HG03439 (cell line): ENCODE results near the gene OR4S2.
A peak's percentile ranks its signal among the peaks of the same experiment; 100 is the strongest.

Experiments
- ATAC-seq: cut with Tn5 transposase; IDR thresholded peaks from one replicate; pipeline ENCODE4 v1.9.1; 2021; ENCODE audit warnings: mild to moderate bottlenecking, moderate library complexity; ENCODE audit not compliant: unreplicated experiment

Gene OR4S2

DNA sequence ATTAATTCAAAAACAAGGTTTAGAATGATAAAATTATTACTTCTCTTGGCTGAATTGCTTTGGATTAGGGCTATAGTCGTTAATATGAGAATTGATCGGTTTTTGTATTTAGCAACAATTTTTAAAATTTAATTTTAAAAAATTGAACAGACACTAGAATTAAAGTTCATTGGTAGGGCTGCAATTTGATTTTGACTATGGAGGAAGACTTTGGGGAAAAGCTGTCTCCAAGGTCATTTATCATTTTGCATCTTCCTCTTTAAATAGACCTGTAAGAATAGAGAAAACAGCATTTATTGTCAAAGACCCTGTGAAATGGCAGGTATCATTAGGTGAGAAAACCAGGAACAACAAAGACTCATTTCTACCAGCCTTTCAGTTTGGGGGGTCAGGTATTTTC, at the start of gene OR4S2:
Gene OR4S2 (plus strand): TSS at position 301 of the 400 bp plus-strand sequence. CDS start 2,577 bp downstream, outside the sequence.
- ATAC-seq: no peak

DNA sequence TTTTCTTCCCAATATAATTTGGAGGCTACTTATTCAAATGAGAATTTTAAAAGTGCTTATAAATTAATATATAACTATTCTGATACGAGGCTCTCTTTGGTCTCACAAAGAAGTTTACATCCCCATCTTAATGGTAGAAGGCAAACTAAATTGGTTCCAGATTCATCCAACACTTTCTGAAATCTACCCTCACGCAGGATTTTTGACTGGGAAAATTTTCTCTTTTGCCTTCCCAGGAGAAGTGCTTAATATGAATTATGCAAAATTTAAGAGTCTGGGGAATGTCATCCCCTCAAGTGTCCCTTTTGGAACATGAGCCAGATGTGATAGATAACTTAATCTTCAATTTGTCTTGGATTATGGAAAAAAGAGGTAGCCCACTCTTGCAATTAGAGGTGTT, 40.6 kb upstream of the OR4S2 start, which contains the start of gene OR4C11:
Gene OR4C11 (minus strand): TSS at position 101 of the 400 bp plus-strand sequence. CDS start 3,272 bp downstream, outside the sequence.
- no peak for ATAC-seq

DNA sequence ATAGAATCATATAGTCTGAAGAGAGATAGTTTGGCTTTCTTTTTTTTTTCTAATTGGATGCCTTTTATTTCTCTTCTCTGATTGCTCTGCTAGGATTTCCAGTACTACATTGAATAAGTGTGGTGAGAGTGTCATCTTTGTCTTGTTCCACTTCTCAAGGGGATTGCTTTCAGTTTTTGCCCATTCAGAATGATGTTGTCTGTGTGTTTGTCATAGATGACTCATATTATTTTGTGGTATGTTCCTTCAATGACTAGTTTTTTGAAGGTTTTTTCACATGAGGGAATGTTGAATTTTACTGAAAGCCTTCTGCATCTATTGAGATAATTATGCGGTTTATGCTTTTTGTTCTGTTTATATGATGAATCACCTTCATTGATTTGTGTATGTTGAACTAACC, 23.6 kb upstream of the OR4S2 start:
- ATAC-seq: no peak

- ATAC-seq: no peak
Observed at GRCh38 chr11:55634813-55635212, 13.3 kb upstream of the OR4S2 start, which contains the start of gene OR4P4. OR4P4 (plus strand) TSS chr11:55635113.

- no peak for ATAC-seq
Observed at GRCh38 chr11:55652560-55652959, 4.4 kb downstream of the OR4S2 start.

GRCh38 chr11:55655096-55655495, 7.0 kb downstream of the OR4S2 start:
- ATAC-seq: no peak

DNA sequence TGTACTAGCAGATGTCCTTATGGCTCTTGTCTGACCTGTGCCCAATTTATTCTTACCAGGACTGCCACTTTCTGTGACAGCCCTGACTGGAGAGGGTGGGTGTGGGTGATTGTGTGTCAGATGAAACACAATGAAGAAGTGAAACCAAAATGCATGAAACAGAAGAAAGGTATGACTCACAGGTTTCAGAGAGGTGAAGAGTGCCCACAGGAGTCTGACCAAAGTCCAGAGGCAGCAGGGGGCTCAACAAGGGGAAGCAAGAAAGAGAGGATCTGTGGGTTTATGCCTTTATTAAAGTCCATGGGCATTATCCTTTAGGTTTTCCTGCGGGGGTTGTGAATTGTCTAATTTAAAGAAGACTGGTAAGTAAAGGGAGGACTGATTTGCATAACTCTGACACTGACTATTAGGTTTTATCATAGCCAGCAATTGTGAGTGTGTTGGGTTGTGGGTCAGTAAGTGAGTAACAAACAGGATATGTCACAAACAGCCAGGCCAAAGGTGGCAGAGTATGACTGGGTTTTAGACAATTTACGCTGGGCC, 10.0 kb downstream of the OR4S2 start:
- peak; percentile 98 for ATAC-seq

DNA sequence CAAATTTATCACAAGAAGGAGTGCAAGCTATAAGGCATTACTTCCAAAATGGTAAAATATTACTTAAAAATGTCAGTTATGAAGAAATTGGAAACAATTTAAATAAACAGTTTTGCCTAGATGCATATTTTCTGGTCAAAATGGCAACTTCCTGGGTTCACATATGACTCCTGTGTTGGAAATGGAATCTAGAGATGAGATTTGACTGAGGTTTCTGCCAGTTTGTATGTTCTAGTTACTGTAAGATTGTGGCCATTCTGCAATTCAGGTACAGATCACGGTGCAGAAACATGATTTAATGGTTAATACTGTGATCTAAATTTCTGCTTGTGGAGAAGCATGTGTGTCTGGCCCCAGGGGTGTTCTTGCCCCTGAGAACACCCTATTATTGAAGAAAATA, 10.5 kb downstream of the OR4S2 start:
- peak; percentile 27 for ATAC-seq

DNA sequence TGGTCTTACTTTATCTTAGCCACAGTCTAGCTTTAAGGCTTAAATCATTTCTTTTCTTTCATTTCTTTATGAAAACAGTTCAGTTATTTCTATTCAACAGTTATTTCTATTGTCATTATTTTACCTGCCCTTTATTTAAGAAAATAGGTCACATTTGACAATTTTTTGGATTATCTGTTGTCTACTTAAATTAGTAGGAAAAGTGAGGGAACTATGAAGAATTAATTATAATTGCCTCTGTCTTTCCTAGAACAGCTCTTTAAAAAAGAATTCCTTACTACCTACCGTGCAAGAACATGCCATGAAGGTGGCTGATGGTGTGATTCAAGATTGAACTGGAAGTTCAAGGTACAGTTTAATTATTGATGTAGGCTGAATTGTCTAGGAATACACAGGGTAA, 13.8 kb downstream of the OR4S2 start, which contains the start of gene OR4C6:
Gene OR4C6 (plus strand): TSS at position 301 of the 400 bp plus-strand sequence. CDS start 2,966 bp downstream, outside the sequence.
- no peak for ATAC-seq

DNA sequence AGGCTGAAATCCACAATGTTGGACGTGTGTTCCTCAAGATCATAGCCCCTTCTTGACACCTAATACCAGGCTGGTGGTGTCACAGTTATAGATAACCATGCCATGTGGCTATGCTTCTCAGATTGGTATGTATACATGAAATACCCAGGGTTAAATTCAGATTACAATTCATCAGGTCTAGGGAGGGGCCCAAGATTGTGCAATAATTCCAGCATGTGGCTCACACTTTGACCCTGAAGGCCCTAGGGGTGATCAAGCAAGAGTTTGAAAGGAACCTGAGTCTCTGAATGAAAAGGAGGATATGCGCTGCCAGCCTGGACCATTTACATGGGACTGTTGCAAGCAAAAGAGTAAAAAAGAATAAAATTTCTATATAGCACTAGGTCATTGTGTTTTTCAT, 21.2 kb downstream of the OR4S2 start:
- no peak for ATAC-seq

DNA sequence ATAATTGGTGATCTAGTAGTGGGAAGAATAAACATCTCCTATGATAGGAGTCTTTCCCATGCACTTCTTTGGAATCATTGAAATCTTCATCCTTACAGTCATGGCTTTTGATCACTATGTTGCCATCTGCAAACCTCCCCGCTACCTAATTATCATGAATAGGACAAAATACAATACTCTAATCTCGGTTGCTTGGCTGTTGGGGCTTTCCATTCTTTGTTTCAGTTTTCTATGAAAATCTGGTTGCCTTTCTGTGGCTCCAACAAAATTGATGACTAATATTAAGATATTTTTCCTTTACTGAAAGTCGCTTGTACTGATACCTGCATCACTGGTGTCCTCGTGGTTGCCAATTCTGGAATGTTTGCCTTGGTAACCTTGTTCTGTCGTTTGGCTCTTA, 25.7 kb downstream of the OR4S2 start:
- ATAC-seq: no peak

GRCh38 chr11:55697817-55698216, 49.7 kb downstream of the OR4S2 start:
- peak; percentile 95 for ATAC-seq

DNA sequence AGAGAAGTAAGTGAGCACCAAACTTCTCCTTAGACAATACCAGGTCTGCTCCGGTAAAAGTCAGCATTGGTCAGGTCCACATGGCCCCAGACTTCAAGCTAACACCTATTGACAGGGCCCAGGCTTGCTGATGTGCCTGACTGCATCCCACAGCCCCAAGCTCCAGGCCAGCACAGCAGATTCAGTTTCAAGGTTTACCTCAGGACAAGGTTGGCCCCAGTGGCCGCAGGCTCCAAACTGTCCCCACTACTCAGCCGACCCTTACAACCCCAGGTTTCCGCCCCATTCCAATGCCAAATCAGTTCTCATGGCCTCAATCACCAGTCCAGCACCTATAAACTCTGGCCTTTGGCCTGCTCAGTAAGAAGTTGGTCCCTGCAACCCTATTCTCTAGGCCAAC, 53.3 kb downstream of the OR4S2 start:
- ATAC-seq: no peak
